Renal pelvis (tissue), 4 donors: ENCODE measurements around the gene PRKG1. TPM values are rescaled to one million over a fixed set of nuclear protein-coding genes. Genes with fewer than 3 reads are reported as not detected.
A peak's percentile ranks its signal among the peaks of the same experiment; 100 is the strongest.
"Not testable (repeated sequence)": the region's sequence is repeated elsewhere in the genome, so short reads cannot be mapped to it uniquely, and the experiment has no call there.

Experiments
- DNase-seq: peaks from one replicate; pipeline ENCODE4 v3.0.0-alpha.2; 2013
- polyA plus RNA-seq, 3 donors: library from polyadenylated mRNA; unstranded; fragments of 120-200 nt; gene quantifications; one replicate each; pipeline ENCODE4 v1.2.1, GENCODE V29; 2013; ENCODE audit not compliant: insufficient read length in 3 of 3

PRKG1 gene
- polyA plus RNA-seq, 3 donors = 10.7 to 12.2 (median 11.3) TPM

DNA sequence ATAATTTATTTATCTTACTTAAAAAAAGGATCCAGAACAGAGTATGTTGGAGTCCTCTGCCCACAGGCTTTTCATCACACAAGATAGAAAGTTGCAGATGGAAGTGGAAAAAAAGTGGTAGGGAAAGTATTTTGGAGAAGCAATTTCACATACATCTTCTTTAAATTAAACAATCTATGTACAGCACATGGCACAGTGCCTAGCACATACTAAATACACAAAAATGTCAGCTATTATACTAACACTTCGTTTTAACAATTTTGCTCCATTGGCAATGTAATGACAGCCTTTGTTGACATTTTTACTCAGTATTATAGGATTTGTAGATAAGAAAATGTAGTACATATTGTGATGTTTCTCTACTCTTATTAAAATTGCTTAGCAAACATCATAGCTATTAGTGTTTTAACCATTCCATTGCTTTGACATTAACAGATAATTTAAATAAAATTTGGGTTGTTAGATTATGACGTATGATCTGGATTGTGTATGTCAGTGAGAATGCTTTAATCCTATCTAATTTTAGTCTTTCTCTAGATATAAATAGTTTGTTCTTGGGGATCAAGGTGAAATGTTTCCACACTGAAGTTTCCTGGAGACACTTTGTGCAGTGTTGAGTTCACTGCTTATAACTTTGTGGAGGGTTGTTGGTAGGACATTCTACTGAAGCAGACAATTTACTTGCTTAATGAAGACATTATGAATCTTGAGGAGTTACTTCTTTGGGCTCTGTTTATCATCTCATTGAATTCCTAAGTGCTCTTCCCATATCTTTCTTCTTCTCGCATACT, 1037.0 kb downstream of the PRKG1 start:
- no peak for DNase-seq

DNA sequence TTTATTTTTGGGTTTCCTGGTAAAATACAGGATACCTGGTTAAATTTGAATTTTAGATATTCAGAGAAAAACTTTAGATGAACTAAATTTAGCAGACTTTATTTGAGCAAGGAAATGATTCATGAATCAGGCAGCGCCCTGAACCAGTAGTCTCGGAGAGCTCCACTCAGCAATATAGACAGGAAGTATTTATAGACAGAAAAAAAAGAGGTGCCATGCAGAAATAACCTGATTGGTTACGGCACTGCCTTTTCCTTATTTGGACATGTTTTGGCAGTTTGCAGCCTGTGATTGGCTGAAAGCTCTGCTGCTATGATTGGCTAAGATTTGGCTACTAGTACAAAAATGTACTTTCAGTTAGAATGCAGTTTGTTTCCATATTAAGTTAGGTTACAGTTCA, 1041.5 kb downstream of the PRKG1 start:
- DNase-seq = no peak

DNA sequence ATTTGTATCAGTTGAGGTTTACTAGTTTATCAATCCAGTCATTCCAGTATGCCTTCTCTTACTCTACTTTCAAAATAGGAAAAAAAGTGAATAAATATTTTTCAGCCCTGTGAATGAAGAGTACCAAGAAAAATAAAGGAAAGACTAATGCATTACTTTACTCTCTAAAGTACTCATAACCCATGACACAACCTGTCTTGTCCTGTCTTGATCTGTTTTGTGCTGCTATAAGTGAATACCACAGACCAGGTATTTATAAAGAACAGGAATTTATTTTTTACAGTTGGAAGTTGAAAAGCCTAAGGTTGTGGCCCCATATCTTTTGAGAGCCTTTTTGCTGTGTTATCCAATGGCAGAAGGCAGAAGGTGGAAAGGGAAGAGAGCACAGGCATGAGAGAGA, 1045.2 kb downstream of the PRKG1 start:
- no peak for DNase-seq

DNA sequence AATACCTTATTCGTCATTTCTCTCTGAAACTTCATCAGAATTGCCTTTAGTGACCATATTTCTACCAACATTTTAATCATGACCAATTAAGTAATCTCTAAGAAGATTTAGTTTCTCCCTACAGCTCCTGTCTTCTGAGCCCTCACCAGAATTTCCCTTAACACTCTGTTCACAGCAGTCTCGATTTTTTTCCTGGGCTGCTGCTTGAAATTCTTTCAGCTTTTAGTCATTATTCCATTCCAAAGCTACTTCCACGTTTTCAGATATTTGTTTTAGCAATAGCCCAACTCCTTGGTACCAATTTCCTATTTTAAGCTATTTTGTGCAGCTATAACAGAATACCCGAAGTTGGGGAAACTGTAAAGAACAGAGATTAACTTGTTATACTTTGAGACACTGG, 1047.4 kb downstream of the PRKG1 start:
- no peak for DNase-seq

DNA sequence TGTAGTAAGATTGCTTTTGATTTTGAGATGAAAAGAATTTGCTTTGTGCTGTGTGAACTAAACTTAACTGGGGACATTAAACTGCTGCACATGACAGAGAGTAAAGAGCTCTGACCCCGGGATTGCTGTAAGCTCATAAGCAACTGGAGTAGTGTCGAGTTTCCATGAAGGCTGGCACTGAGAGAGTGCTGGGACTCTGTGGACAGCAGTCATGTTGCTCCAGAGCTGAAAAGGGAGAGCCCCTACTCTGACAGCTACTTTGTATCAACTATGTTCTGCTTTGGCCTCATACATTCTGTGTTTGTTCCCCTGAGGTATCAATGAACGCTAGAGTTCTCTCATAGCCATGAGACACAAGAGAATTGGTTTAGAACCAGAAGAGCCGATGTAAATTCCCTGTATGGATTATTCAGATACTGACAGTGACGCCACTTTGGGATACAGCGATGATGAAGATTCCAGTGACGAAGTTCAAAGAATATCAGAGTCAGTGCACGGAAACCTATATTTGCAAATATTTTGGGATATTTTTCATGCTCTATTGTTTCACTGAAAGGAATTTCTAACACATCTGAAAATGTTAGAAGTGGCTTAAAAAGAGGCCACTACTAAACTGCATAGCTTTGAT, 1053.9 kb downstream of the PRKG1 start:
- peak; percentile 49 for DNase-seq

DNA sequence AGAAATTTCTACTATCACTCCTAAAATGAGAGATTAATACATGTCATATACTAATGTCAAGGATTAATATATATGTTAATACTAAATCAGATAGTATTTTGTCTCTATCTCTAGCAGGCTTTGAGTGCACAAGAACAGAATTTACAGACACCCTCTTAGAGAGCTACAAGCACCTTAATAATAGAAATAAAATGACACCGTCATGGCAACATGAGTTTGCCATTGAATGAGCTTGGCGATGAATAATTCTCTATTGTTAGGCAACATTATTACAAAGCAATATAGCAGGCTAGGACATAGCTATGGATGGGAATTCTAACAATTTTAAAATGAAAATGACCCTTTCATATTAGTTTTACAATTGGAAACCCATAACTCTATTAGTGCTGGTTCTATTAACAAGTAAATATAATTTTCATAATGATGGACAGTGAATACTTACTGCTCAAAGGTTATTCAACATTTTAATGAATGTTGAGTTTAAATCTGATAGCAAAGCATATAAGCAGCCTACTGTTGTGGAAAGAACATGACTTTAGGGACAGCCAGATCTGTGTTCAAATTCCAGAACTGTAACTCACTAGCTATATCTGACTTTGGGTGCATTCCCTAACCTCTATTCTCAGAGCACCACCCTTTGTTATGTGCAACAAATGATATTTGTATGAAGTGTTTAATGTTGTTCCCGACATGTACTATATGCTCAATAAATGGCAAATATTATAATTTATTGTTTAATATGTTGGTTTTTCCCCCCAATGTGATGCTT, 1055.3 kb downstream of the PRKG1 start:
- no peak for DNase-seq

DNA sequence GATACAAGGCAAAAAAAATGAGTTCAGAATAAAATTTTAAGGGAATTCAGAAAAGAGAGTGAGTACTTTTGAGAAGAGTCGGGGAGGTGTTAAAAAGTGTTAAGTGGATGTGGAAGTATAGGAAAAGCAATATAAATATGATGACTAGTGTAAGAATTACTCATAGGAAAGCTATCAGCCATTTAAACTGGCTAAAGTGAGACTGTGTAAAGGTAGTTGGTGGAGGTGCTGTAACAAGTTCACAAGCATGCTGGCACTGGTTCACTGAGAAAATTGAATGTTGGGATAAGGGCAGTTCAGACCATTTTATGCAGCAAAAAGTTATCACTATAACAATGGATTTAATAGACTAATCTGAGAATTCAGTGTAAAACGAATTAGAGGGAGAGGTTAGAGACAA, 1060.8 kb downstream of the PRKG1 start:
- DNase-seq = no peak

DNA sequence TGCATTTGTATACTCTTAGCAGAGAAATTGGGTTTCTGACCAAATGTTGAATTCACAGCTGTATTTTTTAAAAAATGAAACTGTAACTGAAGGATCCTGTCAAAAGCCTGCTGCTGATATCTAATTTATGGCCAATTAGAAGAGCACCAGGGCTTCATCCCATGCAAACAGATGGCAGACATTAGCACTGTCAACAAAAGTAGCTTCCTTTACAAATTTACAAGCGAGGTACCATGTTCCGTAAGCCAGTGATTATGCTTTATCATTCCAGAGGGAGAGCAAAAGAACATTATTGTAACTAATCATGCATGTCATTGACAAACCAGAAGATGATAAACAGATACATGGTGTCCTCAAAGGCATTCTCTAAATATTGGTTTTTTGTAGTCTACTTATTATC, 1062.6 kb downstream of the PRKG1 start:
- no peak for DNase-seq

DNA sequence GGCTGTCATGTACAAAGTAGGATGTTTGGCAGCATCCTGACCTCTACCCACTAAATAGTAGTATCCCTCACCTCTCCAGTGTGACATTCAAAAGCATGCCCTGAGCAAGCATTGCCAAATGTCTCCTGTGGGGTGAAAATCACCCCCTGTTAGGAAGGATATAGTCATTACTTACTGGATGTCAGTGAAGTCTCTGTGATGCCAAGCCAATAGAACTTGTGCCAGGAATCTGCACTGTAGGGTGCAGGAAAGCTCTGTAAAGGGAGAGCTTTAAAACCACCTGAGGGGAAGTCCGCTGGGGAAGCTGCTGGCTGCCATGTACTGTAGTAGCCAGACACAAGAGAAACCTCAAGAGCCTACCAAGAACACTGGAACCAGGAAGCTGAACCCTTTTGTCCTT, 1069.1 kb downstream of the PRKG1 start:
- DNase-seq = no peak

DNA sequence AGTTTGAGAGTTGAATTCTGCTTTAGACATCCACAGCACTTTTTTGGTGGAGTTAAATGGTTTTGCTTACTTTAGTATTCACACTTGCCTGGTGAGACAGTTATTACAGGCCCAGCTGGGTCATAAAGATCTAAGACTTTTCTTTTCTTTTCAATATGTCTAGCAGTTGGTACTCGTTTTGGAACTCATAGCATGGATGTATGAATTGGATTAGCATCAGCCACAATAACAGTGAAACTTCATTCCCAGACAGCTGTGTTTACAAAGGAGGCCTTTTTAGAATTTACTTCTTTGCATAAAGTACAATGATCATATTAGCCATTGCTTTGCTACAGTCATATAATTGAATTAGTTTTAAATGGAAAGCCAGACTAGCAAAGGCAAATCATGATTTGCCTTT, 1071.3 kb downstream of the PRKG1 start:
- DNase-seq = no peak

DNA sequence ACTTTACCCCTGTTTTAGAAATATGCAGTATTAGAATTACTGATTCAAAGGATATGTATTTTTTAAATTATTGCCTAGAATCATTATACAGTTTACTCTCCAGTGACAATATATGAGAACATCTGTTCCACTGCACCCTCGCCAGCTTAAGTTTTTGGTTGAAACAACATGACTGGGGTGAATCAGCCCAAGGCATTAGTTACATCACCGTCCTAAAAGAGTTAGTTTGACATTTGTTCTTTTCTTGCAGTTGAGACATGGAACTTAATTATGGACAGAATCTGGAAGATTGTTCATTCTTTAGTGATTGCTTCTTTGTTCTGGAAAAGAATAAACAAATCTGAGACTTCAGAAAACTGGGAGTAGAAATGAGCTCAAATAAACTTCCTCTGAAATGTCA, 1072.5 kb downstream of the PRKG1 start:
- no peak for DNase-seq

DNA sequence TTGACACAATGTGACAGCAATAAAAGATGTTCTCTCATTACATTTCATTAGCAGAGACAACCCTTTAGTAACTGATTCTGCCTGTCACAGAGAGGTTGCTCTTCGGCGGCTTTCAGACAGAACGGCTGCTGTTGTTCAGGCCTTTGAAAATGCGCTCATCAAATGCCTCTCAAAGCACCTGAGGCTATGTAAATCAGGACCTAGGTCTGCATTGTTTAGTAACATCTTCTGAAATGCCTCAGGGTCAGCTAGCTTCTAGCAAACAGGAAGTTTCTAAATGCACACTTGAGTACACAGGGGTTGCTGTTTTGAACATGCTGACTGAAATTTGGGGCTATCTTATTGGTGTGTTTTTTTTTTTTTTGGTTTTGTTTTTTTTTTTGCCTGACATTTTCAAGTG, 1096.5 kb downstream of the PRKG1 start:
- DNase-seq = no peak

DNA sequence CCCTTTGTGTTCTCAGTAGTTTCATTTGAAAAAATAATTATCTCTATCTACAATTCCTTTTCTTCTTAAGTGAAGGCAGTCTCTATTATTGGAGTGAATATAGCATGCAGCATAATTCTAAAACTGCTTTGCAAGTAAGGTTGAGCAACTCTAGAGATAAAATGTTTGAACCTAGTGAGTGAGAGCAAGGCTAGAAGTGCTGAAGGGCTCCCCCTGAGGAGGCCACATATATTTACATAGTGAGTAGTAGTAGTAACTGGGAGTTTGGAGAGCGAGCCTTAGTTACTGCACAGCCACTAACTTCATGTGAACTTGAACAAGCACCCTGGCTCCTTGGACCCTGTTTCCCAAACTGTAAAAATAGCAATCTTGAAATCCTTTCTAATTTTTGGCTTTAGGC, 1098.3 kb downstream of the PRKG1 start:
- DNase-seq = no peak

DNA sequence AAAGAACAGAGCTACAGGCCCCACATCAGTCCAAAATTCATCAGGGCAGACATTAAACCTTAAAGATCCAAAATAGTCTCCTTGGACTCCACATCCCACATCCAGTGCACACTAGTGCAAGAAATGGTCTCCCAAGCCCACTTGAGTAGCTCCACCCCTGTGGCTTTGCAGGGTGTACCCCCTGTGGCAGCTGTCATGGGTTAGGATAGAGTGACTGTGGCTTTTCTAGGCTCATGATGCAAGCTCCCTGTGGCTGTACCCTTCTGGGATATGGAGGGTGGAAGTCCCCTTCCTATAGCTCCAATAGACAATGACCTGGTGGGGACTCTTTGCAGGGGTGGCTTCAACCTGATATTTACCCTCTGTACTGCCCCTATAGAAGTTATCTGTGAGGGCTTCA, 1111.0 kb downstream of the PRKG1 start:
- DNase-seq = no peak

DNA sequence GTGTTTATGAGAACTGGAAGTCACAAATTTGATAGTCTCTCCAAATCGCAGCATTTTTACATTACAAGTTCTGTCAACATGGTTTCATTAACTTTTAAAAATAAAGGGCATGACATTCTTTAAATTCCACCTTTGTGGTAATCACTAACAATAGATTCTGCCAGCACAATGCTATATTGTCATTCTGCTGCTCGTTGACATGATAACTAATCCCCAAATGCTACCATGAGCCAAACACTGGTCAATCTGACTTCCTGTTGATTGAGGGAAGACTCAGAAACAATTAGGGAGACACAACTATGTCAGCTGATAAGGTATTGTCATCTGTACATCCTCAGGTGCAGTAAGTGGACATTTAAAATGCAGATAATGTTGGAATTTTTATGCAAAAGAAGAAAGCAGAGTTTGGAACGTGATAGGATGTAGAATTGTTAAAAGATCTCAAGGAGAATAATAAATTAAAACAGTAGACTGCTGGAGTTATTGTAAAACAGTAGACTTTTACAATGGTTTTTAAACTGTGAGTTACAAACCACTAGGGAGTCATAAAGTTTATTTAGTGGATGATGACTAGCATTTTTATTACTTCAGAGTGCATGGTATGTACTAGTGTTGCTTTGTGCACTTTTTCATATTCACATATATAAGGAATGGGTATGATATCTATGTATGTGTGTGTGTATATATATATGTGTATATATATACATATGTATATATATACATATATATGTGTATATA, 1113.4 kb downstream of the PRKG1 start:
- peak; percentile 27 for DNase-seq

DNA sequence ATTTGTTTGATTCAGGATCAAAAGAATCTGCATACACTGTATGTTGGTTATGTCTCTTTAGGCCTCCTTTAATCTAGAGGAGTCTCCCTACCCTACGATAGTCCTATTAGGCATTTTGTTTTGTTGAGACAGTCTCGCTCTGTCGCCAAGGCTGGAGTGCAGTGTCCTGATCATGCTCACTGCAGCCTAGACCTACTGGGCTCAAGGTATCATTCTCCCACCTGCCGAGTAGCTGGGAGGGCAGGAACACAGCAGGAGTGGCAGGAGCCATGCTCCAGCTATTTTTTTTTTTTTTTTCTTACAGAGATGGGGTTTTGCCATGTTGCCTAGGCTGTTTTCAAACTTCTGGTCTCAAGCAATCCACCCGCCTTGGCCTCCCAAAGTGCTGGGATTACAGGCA, 1116.8 kb downstream of the PRKG1 start:
- DNase-seq = no peak

DNA sequence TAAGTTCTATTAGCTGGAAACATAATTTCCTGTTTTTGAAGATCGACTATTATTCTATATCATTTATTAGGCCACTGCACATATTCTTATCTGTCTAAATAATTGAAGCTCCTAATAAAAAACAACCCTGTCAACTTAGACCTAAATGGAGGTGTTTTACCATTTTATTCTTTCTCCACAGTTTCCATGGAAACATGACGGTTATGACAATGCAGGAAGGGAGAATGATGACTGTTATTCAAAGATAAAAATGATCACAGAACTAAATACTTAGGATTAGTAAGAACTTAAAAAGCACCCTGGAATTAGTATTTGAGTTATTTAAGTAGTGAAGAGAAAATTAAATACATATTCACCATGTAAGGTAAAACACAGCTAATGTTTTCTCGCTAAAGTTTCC, 1119.9 kb downstream of the PRKG1 start:
- DNase-seq = no peak

DNA sequence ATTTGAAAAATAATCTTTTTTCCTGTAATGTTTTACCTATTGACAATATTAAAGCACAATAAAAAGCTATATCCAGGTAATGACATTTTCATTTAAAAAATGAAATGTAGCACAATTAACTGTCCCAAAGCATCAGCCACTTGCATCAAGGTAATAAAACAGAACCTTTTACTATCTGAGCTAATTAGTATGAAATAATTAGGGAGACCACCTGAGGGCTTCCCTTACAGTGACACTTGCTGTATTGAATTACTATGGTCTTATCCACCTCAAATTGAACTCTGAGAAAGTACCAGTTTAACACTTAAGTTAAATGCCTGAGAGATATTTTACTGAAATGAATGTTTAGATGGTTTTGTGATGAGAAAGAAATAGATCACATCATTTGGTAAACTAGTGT, 1120.4 kb downstream of the PRKG1 start:
- no peak for DNase-seq

DNA sequence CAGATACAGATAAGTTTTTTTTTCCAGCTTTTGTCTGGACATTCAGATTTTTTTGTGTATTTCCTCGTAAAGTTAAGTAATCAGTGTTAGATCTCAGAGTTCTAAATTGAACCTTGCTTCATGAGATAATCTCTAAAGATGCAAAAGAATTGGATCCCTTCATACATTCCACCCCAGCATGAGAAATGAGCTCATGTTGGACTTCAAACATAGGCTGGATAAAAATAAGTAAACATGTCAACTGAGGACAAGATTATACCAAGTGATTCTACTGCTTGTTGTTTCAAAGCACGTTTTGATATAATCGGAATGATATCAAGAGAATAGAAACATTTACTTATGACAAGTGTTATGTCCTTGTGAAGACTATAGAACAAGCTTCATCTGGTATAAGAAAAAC, 1122.8 kb downstream of the PRKG1 start:
- no peak for DNase-seq

DNA sequence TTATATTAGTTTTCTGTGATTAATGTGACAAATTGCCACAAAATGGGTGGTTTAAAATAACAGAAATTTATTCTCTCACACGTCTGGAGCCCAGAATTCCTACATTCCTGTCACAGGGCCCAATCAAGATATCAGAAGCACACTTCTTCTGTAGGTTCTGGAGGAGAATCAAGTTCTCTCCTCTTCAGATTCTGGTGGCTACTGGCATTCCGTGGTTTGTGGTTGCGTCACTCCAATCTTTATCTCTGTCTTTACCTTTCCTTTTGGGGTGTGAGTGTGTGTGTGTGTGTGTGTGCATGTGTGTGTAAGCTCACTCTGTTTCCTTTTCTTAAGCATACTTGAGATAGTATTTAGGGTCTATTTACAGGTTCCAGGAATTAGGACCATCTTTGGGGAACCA, 1124.3 kb downstream of the PRKG1 start:
- DNase-seq = no peak

DNA sequence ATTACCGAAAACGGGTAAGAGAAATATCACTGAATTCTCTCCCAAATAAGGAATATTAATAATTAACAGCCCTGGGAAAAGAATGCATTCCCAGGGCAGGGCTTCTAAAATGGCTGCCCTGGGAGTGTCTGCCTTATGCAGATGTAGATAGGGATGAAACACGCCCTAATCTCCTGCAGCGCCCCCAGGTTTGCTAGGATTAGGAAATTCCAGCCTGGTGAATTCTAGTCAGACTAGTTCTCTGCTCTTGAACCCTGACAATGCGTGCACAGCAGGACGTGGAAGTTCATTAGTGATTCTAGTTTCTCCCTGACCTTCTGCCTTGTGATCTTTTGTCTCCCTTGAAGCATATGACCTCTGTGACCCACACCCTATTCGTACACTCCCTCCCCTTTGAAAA, 1130.6 kb downstream of the PRKG1 start:
- DNase-seq = not testable (repeated sequence)

DNA sequence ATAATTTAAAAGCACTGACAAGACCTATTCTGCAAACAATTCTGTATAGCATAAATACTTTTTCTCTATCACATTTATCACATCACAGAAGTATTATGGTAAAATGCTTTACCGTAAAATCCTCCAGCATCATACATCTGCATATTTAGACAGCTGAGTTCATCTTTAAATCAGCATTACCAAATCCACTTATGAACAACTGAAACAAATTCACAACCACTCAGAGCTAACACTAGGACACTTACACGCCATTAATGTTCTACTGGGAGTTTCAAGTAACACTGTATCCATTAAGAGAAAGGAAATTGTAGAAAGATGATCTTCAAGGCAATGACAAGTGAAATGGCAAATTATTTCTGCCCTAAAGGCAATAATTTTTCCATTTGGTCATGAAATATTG, 1134.1 kb downstream of the PRKG1 start:
- DNase-seq = no peak
